GM19238 (cell line): ENCODE results near the gene STAT2.

ENCODE experiments used
- DNase-seq: peaks from one replicate; pipeline ENCODE4 v3.0.0; 2011; ENCODE audit warnings: low spot score; ENCODE audit not compliant: insufficient read length

STAT2 gene

DNA sequence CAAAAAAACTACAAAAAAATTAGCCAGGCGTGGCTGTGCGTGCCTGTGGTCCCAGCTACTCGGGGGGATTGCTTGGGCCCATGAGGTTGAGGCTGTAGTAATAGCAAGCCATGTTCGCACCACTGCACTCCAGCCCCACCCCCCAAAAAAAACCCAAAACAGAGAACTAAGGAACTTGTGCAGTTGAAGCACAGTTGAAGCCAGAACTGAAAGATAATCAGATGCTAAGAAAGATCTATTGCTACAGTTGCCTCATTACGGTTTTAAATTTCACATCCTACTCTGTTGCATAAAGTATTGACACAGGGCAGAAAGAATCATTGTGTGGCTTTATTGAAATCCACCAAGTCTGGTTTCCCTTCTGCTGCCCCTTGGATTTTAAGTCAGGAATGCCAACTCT, 63.6 kb downstream of the STAT2 start:
- DNase-seq, result no peak

DNA sequence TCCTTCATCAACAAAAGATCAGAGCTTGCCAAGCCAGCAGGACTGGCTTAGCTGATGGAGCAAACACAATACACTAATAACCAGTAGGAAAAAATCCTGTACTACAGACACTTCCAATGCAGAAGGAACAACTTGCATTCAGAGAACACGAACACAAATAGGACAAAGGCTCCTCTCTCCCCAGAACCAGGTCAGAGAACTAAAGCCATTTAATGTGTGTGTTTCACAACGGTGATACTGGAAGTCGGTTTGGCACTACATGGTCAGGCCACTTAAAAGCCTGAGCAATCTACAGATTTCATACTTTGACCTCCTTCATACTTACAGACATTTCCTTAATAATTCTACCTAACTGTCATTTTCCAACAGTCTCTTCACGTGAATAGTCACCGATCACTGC, 66.1 kb downstream of the STAT2 start:
- DNase-seq, result no peak
